Upper lobe of left lung (tissue), 6 donors: Measurements from ENCODE around the gene HOXD13. TPM values are rescaled to one million over a fixed set of nuclear protein-coding genes. Genes with fewer than 3 reads are reported as not detected.

Source experiments
- ATAC-seq, 2 donors: fragments of 200-7000 bp; cut with Tn5 transposase; one replicate each; pipeline ENCODE4 v1.9.1; 2022; ENCODE audit warnings: mild to moderate bottlenecking in 2 of 2, moderate library complexity in 2 of 2; ENCODE audit not compliant: low FRiP score in 2 of 2
- DNase-seq, 2 donors: peaks; one replicate each; pipeline ENCODE4 v3.0.0-alpha.2; 2019 to 2020
- H3K27ac ChIP-seq, 4 donors: fragments of 200-600 bp; sonication (generic); one replicate each; pipeline ENCODE4 v1.5.1; 2016 to 2019
- H3K27me3 ChIP-seq, 4 donors: fragments of 200-600 bp; sonication (generic); one replicate each; pipeline ENCODE4 v1.5.1; 2017 to 2019
- H3K36me3 ChIP-seq, 4 donors: fragments of 200-600 bp; sonication (generic); one replicate each; pipeline ENCODE4 v1.5.1; 2016 to 2019
- H3K4me1 ChIP-seq, 4 donors: fragments of 200-600 bp; sonication (generic); one replicate each; pipeline ENCODE4 v1.5.1; 2018 to 2019
- H3K4me3 ChIP-seq, 4 donors: fragments of 200-600 bp; sonication (generic); one replicate each; pipeline ENCODE4 v1.5.1; 2017 to 2019; ENCODE audit warnings: mild to moderate bottlenecking in 2 of 4, moderate library complexity in 1 of 4
- H3K9me3 ChIP-seq, 4 donors: fragments of 200-600 bp; sonication (generic); one replicate each; pipeline ENCODE4 v1.5.1; 2018 to 2019
- CTCF ChIP-seq, 6 experiments: fragments of 450-650 bp in 4 of 6; fragments of 200-600 bp in 2 of 6; sonication (generic) in 2 of 6; IDR thresholded peaks; one replicate each; pipeline ENCODE4 v1.5.1; 2016 to 2019; ENCODE audit warnings: antibody characterized with exemption in 6 of 6
- EP300 ChIP-seq, 4 donors: sonication (generic); formaldehyde crosslinking; IDR thresholded peaks; one replicate each; pipeline ENCODE4 v1.5.1; 2017; ENCODE audit warnings: antibody characterized with exemption in 4 of 4, control low read depth in 2 of 4
- POLR2A ChIP-seq, 4 donors: fragments of 450-650 bp; IDR thresholded peaks; one replicate each; pipeline ENCODE4 v1.5.1; 2016 to 2017; ENCODE audit warnings: antibody characterized with exemption in 4 of 4, mild to moderate bottlenecking in 2 of 4
- POLR2AphosphoS5 ChIP-seq, 2 donors: sonication (generic); formaldehyde crosslinking; IDR thresholded peaks; one replicate each; pipeline ENCODE4 v1.5.1; 2017; ENCODE audit warnings: antibody characterized with exemption in 2 of 2
- whole genome bisulfite sequencing, 2 donors: methylation state at CpG; one replicate each; pipeline ENCODE4 v1.1.5; 2017 to 2018; 5-methylcytosine and 5-hydroxymethylcytosine counted together
- total RNA-seq, 6 donors: library from RNA; depleted of rRNA in 4 of 6; stranded (reverse); fragments of >200 nt in 4 of 6; gene quantifications; one replicate each; pipeline versions ENCODE4 v1.1.0 to v1.2.1, GENCODE V29; 2016 to 2021
- donor health status: DM: no; HTN: no; CAD: no; lungs with moderate emphysema.
- donor health status: DM: no; HTN: yes; CAD: no; lungs with severe emphysema.

Gene HOXD13
- total RNA-seq, 6 donors from 2014 or later, result not detected

- peaks cover 0 to 92% (median 61%) of the 10 kb centered on the region in 4 donors for H3K27me3 ChIP-seq
- DNase-seq, result peak in 1 of 2 donors; percentile 78
- no peak overlapping the region for H3K27ac ChIP-seq
- TF ChIP-seq POLR2AphosphoS5 (IDR thresholded peaks at IDR 0.05), result no peak
- TF ChIP-seq EP300 (IDR thresholded peaks at IDR 0.05), result no peak
- no peak for TF ChIP-seq POLR2A (IDR thresholded peaks at IDR 0.05)
- no peak for TF ChIP-seq CTCF (IDR thresholded peaks at IDR 0.05)
- H3K4me3 ChIP-seq, result peak overlapping the region in 1 of 4 donors; percentile 15
- peaks cover 0 to 8% (median 2%) of the 10 kb centered on the region in 4 donors for H3K9me3 ChIP-seq
- WGBS, 2 donors, result 24 to 26% methylated on average over 23 to 29 of the region's 29 CpGs
- H3K4me1 ChIP-seq, result peaks cover 14 to 47% (median 14%) of the 10 kb centered on the region in 4 donors
- no peaks in the 10 kb centered on the region for H3K36me3 ChIP-seq
- ATAC-seq, result no peak
Observed at GRCh38 chr2:176087330-176088047, 5.0 kb upstream of the HOXD13 start.

GRCh38 chr2:176088048-176088936 is 4.2 kb upstream of the HOXD13 start:
- TF ChIP-seq CTCF (IDR thresholded peaks at IDR 0.05) (peak; percentile 12 to 63 (median 58)), POLR2A (IDR thresholded peaks at IDR 0.05) (no peak)
- peak overlapping the region in 2 of 4 donors; percentile 4 to 15 for H3K4me3 ChIP-seq
- DNase-seq (peak in 1 of 2 donors; percentile 91), ATAC-seq (peak; percentile 44 to 82)
- no peaks in the 10 kb centered on the region for H3K36me3 ChIP-seq
- H3K9me3 ChIP-seq, result peaks cover 0 to 7% (median 0%) of the 10 kb centered on the region in 4 donors
- no peak overlapping the region for H3K27ac ChIP-seq
- 8 to 9% methylated on average over 19 to 49 of the region's 49 CpGs for WGBS, 2 donors
- H3K4me1 ChIP-seq, result peaks cover 17 to 50% (median 20%) of the 10 kb centered on the region in 4 donors
- peaks cover 0 to 92% (median 62%) of the 10 kb centered on the region in 4 donors for H3K27me3 ChIP-seq

- Histone ChIP-seq H3K4me1 (peaks cover 19 to 51% (median 23%) of the 10 kb centered on the region in 4 donors), H3K4me3 (no peak overlapping the region), H3K27ac (no peak overlapping the region), H3K27me3 (peaks cover 0 to 92% (median 62%) of the 10 kb centered on the region in 4 donors), H3K36me3 (no peaks in the 10 kb centered on the region), H3K9me3 (no peaks in the 10 kb centered on the region)
- TF ChIP-seq POLR2AphosphoS5 (IDR thresholded peaks at IDR 0.05) (no peak), CTCF (IDR thresholded peaks at IDR 0.05) (no peak), POLR2A (IDR thresholded peaks at IDR 0.05) (no peak)
- 6% methylated on average over 6 of the region's 6 CpGs for WGBS, 2 donors
- ATAC-seq (no peak), DNase-seq (no peak)
Observed at GRCh38 chr2:176088937-176089842, 3.3 kb upstream of the HOXD13 start.

GRCh38 chr2:176089843-176090395 is 2.6 kb upstream of the HOXD13 start:
- no peak for DNase-seq
- H3K9me3 ChIP-seq, result no peaks in the 10 kb centered on the region
- H3K36me3 ChIP-seq, result no peaks in the 10 kb centered on the region
- no peak for ATAC-seq
- H3K4me1 ChIP-seq, result peaks cover 19 to 46% (median 23%) of the 10 kb centered on the region in 4 donors
- no peak overlapping the region for H3K27ac ChIP-seq
- H3K27me3 ChIP-seq, result peaks cover 0 to 93% (median 60%) of the 10 kb centered on the region in 4 donors
- no peak for TF ChIP-seq CTCF (IDR thresholded peaks at IDR 0.05)
- no peak for TF ChIP-seq POLR2AphosphoS5 (IDR thresholded peaks at IDR 0.05)
- TF ChIP-seq EP300 (IDR thresholded peaks at IDR 0.05), result no peak
- no peak for TF ChIP-seq POLR2A (IDR thresholded peaks at IDR 0.05)
- H3K4me3 ChIP-seq, result no peak overlapping the region
